ENCODE data around the gene SLC6A18.
"Not testable (repeated sequence)": the region's sequence is repeated elsewhere in the genome, so short reads cannot be mapped to it uniquely, and the experiment has no call there.

Gene SLC6A18

DNA sequence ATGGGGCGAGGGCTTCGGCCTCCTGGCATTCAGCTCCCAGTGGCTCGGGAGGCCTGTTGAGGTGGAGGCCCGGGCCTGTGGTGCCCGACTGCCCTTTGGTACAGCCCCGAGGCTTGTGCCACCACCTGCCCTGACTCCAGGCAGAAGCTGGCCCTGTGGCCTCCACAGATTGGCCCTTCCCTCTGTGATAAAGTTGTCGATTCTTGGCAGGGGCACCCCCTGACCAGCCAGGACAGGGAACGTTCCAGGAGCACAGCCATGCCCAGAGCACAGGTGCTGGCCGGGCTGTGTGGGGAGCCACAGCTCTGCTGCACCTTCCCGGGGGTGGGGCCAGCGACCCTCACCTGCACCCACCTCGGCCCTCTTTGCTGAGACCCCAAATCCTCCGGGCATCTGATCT lies 32.7 kb downstream of the SLC6A18 start:
- DNase-seq, result no peak

GRCh38 chr5:1259806-1260480 lies 34.8 kb downstream of the SLC6A18 start:
- no peak for DNase-seq

- DNase-seq, result no peak
Observed at GRCh38 chr5:1261643-1262042, 36.5 kb downstream of the SLC6A18 start.

GRCh38 chr5:1262381-1262780 lies 37.2 kb downstream of the SLC6A18 start:
- no peak for DNase-seq

GRCh38 chr5:1264211-1264610 lies 39.0 kb downstream of the SLC6A18 start:
- DNase-seq, result no peak

DNA sequence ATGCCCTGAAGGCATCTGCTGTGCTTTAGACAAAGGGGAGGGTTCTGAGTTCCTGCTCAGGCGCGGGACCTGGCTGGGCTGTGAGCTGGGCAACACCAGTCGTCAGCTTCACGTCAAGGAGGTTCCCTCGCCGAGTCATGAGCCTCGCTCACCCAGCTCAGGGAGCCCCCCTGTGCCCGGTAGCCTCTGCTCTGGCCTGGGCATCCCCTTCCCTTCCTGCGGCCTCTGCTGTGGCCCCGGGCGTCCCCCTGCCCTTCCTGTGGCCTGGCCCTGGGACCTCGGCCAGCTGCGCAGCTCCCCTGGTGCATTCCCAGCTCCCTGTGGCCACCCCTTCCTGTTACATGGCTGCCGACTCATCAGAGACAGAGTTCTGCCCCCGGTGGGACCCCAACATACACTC lies 39.8 kb downstream of the SLC6A18 start:
- no peak for DNase-seq

GRCh38 chr5:1265461-1266455 lies 40.6 kb downstream of the SLC6A18 start:
- no peak for DNase-seq

- no peak for DNase-seq
Observed at GRCh38 chr5:1266791-1267190, 41.6 kb downstream of the SLC6A18 start.

DNA sequence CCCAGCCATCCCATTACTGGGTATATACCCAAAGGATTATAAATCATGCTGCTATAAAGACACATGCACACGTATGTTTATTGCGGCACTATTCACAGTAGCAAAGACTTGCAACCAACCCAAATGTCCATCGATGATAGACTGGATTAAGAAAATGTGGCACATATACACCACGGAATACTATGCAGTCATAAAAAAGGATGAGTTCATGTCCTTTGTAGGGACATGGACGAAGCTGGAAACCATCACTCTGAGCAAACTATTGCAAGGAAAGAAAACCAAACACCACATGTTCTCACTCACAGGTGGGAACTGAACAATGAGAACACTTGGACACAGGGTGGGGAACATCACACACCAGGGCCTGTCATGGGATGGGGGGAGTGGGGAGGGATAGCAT lies 42.3 kb downstream of the SLC6A18 start:
- not testable (repeated sequence) for DNase-seq

DNA sequence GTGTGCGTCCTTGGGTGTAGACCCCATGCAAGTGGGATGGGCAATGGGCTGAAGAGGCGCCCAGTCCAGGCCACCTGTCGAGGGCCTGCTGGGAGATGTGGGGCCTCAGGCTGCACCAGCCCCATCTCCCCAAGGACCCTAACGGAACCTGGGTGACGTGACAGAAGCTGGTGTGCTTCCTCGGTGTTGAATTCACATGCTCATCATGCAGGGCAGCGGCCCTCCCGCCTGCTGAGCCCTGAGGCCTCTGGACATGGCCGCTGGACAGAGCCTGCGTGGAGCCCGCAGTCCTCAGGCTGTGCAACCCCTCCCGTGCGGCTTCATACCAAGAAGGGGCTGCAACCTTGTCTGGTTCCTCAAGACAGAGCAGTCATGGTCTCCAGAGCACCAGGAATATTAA lies 42.9 kb downstream of the SLC6A18 start:
- DNase-seq, result no peak

DNA sequence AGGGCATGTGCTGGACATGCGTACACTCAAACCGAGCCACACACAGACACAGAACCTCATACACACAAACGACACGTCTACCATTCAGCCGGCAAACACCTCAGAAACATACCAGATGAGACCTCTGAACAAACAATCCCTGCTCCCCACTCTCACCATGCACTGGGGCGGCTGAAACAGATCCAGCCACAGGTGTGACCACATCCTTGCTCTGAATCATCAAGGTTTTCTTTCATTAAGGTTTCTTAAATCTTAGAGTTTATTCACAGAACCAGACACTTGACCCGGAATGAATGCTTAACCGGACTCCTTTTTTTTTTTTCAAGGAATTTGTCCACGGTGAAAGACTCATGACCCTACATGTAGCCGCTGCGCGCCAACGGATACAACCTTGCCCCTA lies 43.5 kb downstream of the SLC6A18 start:
- DNase-seq, result peak; percentile 50

- no peak for DNase-seq
Observed at GRCh38 chr5:1270426-1270825, 45.2 kb downstream of the SLC6A18 start.

- no peak for DNase-seq
Observed at GRCh38 chr5:1270933-1271914, 46.0 kb downstream of the SLC6A18 start.

DNA sequence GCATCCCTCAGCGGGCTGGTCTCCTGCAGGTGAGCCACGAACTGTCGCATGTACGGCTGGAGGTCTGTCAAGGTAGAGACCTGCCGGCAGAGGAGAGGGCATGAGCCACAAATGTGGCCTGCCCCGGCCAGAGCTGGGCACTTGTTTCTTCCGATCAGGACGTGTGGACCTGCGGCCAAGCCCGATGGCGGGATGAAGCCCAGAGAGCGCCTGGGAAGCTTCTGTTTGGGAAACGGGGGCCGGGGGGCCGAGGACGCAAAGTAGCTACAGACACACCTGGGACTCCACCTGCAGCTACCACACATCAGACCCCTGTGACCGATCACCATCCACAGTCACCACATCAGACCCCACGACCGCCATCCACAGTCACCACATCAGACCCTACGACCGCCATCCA lies 47.0 kb downstream of the SLC6A18 start:
- DNase-seq, result no peak

DNA sequence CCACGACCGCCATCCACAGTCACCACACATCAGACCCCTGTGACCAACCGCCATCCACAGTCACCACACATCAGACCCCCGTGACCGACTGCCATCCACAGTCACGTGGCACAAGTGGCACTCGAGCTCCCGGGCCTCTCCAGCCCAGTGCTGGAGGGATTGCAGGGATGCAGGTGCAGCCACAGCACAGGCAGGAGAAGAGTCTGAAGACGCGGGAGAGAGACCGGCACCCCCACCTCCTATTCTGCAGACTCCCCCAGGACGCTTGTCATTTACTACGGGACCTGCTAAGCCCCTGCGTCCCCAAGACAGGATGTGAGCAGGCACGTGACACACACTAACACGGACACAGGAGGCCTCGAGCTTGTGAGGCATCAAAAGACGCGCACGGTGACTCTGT lies 48.6 kb downstream of the SLC6A18 start:
- no peak for DNase-seq

DNA sequence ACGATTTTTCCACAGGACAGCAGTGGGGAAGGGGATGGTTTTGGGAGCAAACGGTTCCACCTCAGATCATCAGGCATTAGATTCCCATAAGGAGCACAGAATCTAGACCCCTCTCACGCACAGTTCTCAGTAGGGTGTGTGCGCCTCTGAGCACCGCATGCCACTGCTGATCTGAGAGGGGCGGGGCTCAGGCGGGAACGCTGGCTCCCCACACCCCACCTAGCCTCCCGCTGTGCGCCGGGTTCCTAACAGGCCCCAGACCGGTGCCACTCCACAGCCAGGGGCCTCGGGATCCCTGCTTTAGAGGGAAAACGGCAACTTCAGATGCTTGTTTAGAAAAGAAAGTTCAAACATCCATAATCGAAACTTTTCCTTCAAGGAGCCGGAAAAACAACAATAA lies 49.3 kb downstream of the SLC6A18 start:
- no peak for DNase-seq

- not testable (repeated sequence) for DNase-seq
Observed at GRCh38 chr5:1275397-1276391, 50.5 kb downstream of the SLC6A18 start.

GRCh38 chr5:1276930-1277329 lies 51.7 kb downstream of the SLC6A18 start:
- no peak for DNase-seq

GRCh38 chr5:1277331-1277730 lies 52.1 kb downstream of the SLC6A18 start:
- no peak for DNase-seq

DNA sequence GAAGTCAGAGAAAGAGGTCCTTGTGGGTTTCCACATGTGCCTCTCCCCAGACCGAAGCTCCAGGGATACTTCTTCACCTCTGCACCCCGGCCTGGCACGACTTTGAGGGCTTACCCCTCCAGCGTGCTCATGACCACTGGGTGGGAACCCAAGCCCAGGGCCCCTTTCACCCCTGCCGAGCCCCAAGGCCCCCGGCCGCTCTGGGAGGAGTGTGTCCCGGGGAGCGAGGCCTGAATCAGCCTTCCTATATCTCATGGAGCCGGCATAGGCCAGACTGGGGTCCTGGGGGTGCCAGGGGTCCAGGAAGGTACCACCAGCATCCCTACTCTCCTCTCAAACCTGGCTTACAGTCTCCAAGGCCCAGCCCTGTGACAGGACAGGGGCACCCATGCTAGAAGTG lies 52.6 kb downstream of the SLC6A18 start:
- DNase-seq, result no peak

DNA sequence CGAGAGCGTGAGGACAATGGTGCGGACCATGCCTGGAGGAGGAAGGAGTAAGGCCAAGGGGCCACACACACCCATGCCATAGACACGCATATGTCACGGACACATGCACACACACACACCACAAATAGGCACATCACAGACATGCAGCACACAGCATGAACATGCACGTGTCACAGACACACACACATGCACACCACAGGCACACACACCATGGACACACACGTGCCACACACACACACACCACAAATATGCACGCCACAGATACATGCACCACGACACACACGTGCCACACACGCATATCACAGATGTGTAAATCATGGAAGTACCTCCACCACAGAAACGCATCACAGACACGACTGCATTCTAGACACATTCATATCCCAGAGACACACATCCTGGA lies 53.0 kb downstream of the SLC6A18 start:
- DNase-seq, result no peak
